Measurements from ENCODE around the gene NF1.

DNA sequence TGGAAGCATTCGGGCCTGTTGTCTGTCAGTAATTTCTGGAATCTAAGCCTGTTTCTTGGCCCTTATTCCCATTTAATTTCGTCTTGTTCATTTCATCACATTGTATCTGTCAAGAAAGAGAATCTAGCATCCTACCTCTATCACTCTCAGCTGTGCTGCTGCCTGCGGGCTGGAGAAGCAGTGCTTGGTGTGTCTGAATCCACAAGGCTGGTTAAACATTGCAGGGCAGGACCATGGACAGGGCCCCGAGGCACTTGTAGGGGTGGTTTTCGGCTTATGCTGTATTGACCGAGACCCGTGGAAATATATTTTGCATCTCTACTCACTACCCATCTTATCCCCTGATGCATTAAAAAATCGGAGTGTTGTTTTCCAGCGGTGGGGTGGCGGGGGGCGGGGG is 299.8 kb downstream of the NF1 start:
- TF ChIP-seq, protein P1, sequence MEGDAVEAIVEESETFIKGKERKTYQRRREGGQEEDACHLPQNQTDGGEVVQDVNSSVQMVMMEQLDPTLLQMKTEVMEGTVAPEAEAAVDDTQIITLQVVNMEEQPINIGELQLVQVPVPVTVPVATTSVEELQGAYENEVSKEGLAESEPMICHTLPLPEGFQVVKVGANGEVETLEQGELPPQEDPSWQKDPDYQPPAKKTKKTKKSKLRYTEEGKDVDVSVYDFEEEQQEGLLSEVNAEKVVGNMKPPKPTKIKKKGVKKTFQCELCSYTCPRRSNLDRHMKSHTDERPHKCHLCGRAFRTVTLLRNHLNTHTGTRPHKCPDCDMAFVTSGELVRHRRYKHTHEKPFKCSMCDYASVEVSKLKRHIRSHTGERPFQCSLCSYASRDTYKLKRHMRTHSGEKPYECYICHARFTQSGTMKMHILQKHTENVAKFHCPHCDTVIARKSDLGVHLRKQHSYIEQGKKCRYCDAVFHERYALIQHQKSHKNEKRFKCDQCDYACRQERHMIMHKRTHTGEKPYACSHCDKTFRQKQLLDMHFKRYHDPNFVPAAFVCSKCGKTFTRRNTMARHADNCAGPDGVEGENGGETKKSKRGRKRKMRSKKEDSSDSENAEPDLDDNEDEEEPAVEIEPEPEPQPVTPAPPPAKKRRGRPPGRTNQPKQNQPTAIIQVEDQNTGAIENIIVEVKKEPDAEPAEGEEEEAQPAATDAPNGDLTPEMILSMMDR (IDR thresholded peaks at IDR 0.05) = no peak
- TF ChIP-seq POLR2A (IDR thresholded peaks at IDR 0.05) = no peak
